GM18517 (cell line): ENCODE data around the gene MOSPD3.
A peak's percentile ranks its signal among the peaks of the same experiment; 100 is the strongest.

ENCODE experiments used
- ATAC-seq: cut with Tn5 transposase; IDR thresholded peaks from one replicate; pipeline ENCODE4 v1.9.1; 2021; ENCODE audit warnings: mild to moderate bottlenecking, moderate library complexity; ENCODE audit not compliant: unreplicated experiment

MOSPD3 gene

DNA sequence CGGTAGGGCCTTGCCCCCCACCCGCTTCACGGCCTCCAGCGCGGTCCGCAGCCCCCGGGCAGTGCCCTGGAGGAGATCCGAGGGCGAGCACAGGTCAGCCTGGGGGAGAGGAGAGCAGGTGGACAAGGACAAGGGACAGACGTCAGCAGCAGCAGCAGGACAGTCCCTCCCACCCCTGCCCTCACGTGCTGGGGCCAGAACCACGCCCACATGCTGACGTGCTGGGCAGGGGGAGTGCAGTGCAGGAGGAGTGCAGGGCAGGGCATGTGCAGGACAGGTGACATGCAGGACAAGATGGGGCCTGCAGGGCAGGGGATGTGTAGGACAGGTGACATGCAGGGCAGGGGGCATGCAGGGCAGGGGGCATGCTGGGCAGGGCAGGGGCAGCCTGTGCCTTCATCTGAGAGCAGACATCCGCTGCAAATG is 37.1 kb upstream of the MOSPD3 start:
- ATAC-seq = no peak

DNA sequence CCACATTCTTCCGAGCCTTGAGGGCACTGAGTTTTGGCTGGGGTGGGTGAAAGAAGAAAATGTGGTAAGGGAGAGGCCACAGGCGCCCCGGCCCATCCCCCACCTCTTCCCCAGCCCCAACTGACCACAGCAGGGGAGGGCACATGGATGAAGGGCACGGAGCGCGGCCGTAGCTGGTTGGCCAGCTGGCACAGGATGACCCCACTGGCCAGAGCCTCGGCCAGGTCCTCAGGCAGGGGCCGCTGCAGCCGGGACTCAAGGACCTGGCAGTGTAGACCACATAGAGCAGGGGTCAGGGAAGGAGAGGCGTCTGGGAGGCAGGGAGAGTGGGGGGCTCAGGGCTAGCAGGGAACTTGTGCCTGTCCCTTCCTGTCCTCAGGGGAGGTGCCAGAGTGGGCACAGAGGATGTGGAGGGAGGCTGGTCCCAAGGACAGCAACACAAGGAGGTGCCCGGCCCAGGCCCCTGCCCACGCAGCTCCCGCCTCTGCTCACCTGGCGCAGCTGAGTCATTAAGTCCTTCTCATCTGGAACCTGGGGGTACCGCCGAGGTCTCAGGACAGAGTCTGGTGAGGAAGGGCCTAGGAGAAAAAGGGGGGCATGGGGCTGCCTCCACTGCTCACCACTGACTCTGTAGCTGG is 36.5 kb upstream of the MOSPD3 start:
- no peak for ATAC-seq

DNA sequence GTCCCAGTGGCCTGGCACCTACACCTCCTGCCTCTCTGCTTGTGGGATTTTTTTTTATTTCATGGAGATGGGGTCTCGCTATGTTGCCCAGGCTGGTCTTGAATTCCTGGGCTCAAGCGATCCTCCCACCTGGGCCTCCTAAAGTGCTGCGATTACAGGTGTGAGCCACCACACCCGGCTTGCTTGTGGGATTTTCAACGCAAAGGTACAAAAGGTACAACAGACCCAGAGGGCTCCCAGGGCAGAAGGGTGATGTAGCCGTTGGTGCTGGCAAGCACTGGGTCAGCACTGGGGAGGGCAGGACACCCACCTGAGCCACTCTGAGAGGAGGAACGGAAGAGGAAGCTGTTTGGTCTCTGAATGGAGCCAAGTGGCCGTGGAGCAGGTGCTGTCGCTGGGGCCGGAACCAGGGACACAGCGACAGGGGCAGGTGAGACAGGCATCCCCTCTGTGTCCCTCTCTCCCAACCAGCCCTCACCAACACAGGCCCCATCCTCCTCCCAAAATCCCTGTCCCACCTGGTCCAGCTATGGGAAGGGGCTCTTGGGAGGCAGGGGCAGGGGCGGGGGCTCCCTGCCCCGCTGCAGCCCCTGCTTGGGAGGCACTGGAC is 35.9 kb upstream of the MOSPD3 start:
- no peak for ATAC-seq

DNA sequence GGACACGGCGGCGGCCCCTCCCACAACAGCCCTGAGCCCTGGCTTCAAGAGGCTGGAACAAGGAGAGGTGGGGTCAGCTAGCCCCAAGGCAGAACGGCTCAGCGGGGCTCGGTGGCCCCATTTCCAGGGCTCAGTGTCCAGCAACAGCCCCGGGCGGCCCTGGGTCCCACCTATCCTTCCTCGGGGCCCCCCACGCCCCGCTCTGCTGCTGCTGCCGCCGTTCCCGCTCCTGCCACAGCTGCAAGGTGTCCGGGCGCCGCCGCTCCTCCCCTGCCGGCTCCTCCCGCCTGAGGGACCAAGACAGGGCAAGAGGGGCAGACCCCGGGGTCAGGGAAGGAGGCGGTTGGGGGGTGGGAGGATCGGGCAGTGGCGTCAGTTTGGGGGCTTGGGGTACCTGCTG is 35.2 kb upstream of the MOSPD3 start:
- no peak for ATAC-seq

DNA sequence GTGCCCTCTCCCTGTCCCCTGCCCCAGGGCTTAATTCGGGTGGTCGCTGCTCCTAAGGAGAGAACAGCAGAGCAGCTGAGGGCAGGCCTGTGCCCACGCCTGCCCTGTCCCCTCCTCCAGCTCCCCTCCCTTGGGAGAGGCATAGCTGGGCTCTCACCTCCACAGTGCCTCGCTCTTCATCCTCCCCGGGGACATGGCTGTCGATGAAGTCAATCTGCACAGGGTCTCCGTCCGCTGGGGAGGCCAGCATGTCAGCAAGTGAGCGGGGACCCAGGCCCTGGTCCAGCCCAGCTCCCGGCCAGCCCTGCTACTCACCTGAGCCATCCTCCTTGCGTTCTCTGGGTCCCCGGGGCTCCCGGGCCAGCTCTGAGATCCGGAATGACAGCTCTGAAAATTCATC is 34.8 kb upstream of the MOSPD3 start:
- ATAC-seq = no peak

DNA sequence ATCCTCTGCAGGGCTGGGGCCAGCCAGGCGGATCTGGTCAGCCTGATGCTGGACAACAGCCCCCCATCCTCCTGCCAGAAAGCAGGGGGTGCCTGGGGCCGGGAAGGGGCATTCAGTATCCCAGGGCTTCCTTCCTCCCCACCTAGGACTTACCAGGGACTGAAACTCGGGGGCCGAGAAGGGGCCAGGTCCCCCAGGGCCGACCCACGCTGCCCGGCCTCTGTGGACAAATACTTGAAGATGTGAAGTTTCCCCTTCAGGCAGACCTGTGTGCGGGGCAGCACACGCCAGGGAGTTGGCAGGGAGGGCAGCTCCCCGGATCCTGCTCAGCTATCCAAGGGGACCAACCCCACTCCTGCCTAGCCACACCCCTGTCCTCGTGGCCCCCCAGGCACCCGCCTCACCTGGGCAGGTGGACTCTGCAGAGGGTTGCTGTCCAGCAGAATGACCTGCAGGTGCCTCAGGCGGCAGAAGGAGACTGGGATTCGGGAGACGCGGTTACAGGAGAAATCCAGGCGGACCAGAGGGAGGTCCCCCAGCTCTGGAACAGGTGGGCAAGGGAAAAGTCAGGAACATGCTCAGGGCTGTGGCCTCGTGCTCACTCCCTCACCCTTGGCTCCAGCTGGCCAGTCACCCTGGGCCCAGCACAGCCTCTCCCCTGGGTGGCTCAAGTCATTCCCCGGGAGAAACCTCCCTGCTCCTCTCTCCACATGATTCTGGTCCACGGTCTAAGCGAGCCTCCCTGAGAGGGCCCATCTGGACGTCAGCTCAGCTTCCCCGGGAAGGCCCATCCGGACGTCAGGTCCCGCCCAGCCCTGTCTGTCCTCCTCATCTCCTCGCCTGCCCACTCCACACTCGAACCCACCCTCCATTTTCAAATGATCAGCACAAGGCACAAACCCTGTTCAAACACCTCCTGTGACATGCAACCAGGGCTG is 33.8 kb upstream of the MOSPD3 start:
- ATAC-seq = no peak

DNA sequence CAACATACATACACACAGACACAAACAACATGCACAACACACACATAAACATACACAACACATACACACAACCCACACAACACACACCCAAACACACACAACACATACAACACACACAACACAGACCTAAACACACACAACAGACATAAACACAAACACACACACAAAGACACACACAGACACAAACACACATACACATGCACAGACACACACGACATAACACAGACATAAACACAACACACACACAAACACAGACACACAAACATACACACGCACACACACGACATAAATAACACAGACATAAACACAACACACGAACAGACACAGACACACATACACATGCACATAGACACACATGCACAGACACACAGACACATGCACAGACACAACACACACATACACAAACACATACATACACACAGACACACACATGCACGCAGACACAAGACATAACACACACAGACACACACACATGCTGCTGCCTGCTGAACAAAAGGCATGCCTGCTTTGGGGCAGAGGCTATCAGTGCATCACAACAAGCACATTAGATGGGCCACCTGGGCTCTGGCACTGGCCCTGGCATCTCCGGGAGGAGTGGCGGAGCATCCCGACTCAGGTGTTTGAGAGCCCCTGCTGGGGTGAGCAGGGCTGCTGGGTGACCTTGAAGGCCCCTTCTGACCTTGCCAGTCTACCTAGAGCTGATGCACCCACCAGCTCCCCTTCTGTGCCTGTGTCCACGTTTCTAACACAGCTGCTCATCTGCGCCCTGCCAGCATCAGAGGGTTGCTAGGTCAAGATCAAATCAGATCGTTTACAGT is 31.7 kb upstream of the MOSPD3 start:
- no peak for ATAC-seq

DNA sequence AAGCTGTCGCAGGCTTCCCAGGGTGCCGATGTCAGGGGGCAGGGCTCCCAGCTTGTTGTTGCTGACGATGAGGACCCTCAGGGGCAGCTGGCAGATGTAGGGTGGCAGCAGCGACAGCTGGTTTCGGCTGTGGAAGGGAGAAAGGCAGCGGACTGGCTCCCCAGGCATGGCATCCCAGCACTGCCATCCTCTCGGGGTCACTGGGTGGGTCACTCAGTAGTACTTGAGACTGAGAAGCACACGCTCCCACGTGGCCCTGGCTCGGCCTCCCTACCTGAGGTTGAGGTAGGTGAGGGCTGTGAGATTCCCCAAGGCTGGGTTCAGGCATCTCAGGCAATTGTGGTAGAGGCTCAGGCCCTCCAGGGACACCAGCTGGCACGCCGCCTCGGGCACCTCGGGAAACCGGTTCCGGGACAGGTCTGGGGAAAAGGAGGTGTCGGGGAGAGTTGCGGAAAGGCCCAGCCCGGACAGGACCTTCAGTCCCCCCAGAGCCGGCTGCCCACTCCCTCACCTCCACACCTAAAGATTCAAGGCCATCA is 30.2 kb upstream of the MOSPD3 start:
- ATAC-seq = no peak

DNA sequence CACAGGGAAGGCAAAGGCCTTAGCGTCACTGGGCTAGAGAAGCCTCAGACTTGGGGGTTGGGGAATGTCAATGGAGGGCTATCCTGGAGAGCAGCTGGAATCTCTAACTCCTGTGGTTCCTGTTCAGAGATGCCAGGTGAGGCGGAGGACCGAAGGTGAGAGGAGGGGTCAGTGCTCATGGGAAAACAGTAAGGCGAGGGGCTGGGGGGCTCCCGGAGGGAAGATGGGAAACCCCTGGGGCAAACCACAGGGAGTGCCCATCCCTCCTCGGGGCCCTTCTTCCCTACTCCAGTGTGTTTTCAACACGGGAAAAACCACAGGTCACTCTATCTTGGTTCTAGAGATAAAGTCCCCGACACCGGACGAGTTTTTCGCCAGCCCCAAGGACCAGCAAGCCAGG is 29.7 kb upstream of the MOSPD3 start:
- ATAC-seq = no peak

DNA sequence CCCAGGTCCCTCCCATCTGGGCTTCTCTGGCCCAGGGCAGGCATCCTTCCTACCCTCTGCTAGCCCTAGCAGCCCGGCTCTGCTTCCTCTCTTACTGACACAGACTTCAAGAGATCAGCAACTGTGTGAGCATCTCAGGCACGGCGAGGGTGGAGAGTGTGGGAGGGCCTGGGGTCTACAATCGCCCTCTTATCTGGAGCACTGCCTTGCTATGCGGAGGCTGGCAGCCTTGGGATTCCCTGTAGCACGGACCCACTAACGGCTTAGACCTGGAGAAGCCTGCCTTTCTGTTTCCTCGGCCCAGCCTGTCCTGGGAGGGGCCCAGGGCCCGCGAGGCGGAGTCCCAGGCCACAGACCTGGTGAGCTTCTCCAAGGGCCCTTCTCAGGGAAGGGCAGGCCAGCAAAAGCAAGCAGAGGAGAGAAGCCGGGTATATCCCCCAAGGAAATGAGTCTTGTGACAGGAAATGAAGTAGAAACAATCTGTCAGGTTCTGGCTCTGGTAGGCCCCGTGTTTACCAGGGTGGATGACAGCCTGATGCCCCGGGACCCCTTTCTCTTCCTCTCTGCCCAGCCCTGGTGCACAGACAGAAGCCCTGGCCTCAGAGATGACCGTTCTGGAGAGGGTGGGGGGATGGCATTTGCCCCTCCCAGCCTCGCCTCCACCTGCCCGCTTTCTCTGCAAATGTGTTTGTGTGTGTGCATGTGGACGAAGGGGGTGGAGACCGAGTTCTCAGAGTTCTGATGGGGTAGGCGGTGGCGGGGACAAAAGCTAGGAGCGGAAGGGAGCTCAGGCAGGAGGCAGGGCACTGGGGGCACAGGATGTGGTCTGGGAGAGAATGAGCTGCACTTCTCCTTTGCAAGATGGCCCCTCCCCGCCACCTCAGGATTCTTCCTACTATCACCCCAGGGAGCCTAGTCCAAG is 28.9 kb upstream of the MOSPD3 start:
- ATAC-seq = no peak

DNA sequence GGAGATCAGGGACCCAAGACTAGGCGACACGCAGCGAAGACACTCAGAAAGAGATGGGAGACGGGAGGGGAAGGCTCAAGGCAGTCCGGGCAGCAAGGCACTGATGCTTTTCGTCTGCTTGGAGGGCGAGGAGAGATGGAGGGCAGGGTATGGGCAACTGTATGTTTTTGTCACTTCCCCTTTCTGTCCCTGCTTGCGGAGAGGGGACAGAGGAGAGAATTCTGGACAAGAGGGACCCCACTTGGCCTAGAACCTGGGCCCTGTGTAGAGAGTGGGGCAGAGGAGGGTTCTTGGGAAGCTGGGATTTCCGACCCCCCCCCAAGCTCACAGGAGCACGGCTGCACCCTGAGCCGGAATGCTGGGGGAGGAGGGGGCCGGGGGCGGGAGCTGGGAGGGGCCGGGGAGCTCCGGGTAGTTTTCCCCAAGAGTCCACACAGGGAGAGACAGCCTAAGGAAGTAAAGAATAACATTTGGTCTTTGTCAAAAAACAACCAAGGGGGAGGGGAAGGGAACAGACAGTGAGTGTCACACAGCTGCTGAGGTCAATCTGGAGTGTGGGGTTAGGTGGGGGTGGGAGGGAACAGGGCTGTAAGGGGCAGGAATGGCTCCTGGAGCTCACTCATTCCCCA is 28.2 kb upstream of the MOSPD3 start:
- no peak for ATAC-seq

DNA sequence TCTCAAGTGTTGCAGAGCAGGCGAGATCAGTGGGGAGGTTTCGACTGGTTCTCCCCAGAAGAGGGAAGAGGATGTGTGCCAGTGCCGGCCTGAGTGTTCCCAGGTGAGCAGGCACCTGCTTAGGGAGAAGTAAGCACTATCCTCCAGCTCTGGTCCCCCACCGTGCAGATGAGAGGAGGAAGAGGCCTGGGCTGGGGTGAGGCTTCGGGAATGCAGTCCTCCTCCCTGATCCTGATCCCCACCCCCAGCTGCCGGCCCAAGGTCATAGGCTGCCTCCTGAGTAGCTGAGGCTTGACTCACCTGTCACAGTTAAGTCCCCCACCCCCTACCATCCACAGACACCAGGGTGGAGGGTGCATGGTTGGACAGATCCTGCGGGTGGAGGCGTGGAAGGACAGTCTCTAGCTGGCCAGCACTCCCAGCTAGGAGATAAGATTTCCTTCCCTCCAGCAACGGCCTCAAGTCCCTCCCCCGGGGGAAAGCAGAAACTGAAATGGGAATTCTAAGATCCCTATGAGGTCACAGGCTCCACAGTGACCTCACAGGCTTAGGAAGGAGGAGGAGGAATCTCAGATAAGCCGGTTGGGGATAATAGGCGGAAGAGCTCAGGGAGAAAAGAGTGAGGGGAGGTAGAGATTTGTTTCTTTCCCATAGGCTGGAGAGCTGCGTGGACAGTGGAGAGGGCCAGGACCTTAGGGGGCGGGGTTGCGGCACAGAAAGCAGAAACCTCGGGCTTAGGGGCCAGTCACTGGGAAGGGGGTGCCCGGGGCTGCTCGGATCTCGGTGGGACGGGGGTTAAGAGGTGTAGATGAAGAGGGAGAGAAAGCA is 27.4 kb upstream of the MOSPD3 start:
- ATAC-seq = no peak

DNA sequence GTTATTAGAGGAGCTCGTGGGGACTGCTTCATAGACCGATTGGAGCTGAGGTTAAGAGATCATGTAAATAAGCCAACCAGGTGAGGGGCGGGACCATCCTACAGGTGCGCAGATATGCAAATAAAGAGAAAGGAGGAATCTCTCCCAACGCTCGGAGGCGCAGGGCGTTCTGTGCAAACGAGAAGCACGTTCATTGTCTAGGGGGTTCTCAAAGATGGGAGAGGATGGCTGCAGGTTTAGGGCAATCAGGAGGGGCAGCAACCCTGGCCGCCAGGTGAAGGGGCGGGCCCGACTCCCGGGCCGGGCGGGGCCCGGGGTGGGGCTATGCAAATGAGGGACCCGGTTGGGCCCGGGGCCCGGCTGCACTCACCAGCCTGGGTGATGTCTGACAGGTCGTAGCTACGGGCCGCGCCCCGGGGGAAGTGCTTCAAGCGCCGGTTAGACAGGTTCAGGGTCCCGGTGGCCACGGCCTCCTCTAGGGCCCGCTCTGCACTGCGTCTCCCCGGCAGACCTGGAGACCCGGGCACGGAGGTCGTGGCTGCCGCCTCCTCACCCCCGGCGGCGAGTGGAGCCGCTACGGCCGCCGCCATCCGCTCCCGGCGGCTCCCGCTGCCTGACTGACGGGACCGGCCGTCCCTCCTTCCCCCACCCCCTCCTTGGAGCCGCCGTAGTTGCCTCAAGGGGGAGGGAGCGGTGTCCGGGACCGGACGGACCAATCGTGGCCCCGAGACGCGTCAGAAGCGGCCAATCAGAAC is 26.7 kb upstream of the MOSPD3 start, which contains the start of gene LRCH4:
LRCH4 (minus strand) TSS at position 619 of the 755 bp plus-strand sequence; CDS start at position 590, 29 bp downstream.
- ATAC-seq = peak; percentile 30

DNA sequence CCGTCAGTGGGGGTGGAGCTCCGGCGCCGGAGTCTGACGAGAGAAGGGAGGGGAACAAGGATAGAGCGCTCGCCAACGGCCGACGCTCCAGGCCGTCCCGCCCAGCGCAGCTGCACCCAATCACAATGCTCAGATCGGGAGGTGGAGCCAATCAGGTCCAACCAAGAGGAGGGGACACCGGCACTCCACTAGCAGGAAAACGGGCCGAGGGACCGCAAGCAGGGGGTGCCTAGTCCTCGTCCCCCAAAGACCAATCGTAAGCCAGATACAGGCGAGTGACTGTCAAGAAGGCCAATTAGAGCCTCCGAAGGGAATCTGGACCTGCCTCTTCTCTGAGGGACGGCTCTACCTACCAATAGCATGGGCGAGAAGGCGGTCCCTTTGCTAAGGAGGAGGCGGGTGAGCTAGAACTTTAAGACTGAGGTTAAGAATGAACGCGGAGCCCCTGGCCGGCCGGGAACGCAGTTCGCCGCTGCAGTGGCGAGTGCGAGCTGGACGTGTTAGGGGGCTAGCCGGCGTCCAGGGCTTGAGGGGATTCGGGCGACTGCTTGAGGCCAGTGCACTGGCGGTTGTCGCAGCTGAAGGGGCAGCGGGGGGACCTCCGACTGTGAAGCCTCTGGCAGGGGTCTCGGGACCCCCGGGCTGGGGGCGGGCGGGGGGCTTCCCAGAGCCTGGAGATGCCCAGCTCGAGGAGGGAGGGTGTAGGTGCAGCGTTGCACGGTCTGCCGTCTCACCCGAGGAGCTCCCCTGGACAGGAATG is 25.9 kb upstream of the MOSPD3 start, which contains the start of gene FBXO24:
FBXO24 (plus strand) TSS at position 63 of the 760 bp plus-strand sequence; CDS start at position 361, 298 bp downstream.
- ATAC-seq = peak; percentile 85

DNA sequence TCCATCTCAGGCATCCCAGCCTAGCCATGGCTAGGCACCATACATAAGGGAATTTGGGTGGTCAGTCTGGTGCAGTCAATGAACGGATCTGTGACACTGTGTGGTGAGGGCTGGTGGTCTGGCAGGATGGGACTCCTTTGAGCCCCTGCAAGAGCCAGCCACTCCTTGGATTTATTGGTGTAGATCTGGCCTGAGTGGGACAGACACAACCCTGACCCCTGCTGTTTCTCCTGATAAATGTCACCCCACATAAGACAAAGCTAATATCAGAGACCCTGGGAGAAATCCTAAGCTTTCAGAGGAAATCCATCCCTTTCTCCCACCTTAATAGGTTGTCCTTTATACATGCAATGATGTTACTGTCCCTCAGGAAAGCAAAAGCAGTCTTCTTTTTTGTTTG is 23.9 kb upstream of the MOSPD3 start:
- ATAC-seq = no peak

DNA sequence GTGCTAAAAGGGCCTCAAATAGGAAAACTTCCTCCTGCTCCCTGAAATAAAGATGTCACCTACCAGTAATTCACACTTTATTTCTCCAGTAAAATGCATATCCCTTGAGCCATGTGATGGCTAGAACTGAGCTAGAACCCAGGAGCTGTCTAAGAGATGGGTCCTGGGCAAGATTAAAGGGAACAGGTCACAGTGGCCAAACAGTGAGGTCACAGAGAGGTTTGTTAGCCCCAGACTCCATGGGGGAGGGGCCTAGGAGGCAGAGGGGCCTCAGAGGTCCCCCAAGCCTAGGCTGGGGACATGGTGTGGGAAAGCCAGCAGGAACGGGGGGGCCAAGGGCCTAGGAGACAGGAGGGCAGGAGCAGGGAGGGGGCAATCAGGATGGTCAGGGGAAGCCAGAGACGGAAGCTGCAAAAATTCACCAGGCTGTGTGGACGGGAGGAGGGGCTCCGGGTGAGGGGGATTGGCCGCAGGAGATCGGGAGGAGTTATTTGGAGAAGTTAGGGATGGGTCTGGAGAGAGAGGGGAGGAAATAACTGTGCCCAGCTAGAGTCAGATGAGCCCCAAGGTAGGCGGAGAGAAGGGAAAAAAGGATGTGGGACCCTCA is 22.9 kb upstream of the MOSPD3 start:
- no peak for ATAC-seq
